Neuronal stem cell (in vitro differentiated cells): ENCODE results near the gene ASXL2. TPM values are rescaled to one million over a fixed set of nuclear protein-coding genes. Genes with fewer than 3 reads are reported as not detected.

Experiments used
- DNase-seq: peaks from one replicate; pipeline ENCODE4 v3.0.0-alpha.2; 2013; ENCODE audit warnings: low spot score
- H2AFZ ChIP-seq: one replicate; pipeline ENCODE4 v1.6.1; 2013; ENCODE audit warnings: mild to moderate bottlenecking, low read length, inconsistent platforms
- H2AK5ac ChIP-seq: 2 replicates; pipeline ENCODE4 v1.6.1; 2013; ENCODE audit warnings: low read depth, mild to moderate bottlenecking, inconsistent platforms, low read length, moderate library complexity, mixed read lengths
- H2BK120ac ChIP-seq: 2 replicates; pipeline ENCODE4 v1.6.1; 2013; ENCODE audit warnings: low read depth, mild to moderate bottlenecking, inconsistent platforms, low read length, moderate library complexity, mixed read lengths
- H2BK12ac ChIP-seq: one replicate; pipeline ENCODE4 v1.6.1; 2013; ENCODE audit warnings: low read length, inconsistent platforms
- H2BK15ac ChIP-seq: 2 replicates; pipeline ENCODE4 v1.6.1; 2013; ENCODE audit warnings: mild to moderate bottlenecking, low read length, inconsistent platforms, mixed read lengths
- H2BK5ac ChIP-seq: one replicate; pipeline ENCODE4 v1.6.1; 2013; ENCODE audit warnings: inconsistent platforms, mild to moderate bottlenecking, low read length, moderate library complexity
- H3K14ac ChIP-seq: one replicate; pipeline ENCODE4 v1.6.1; 2013; ENCODE audit warnings: low read length, inconsistent platforms
- H3K18ac ChIP-seq: 2 replicates; pipeline ENCODE4 v1.6.1; 2013; ENCODE audit warnings: low read length, inconsistent platforms
- H3K23ac ChIP-seq: 2 replicates; pipeline ENCODE4 v1.6.1; 2013; ENCODE audit warnings: low read depth, mild to moderate bottlenecking, mixed read lengths, low read length, inconsistent platforms; ENCODE audit not compliant: poor library complexity
- H3K27ac ChIP-seq: replicated peaks from 3 replicates; pipeline ENCODE4 v1.5.1; 2013; ENCODE audit warnings: low read length, inconsistent platforms
- H3K27me3 ChIP-seq, 3 experiments: 2 replicates each; pipeline ENCODE4 v1.6.1; 2013; ENCODE audit warnings: low read length in 3 of 3, mild to moderate bottlenecking in 2 of 3, inconsistent platforms in 1 of 3, low read depth in 1 of 3, mixed read lengths in 1 of 3, moderate library complexity in 1 of 3; ENCODE audit not compliant: control insufficient read depth in 3 of 3, insufficient read depth in 3 of 3
- H3K36me3 ChIP-seq, 2 donors: replicated peaks in 1 of 2; 2 replicates each; pipeline ENCODE4 v1.6.1; 2013; ENCODE audit warnings: low read length in 2 of 2; ENCODE audit not compliant: control insufficient read depth in 2 of 2, insufficient read depth in 2 of 2
- H3K4ac ChIP-seq: 2 replicates; pipeline ENCODE4 v1.6.1; 2013; ENCODE audit warnings: inconsistent platforms, mild to moderate bottlenecking, low read length, moderate library complexity
- H3K4me1 ChIP-seq, 2 donors: 1 replicate in 1 of 2; 2 replicates in 1 of 2; pipeline ENCODE4 v1.6.1; 2013; ENCODE audit warnings: low read length in 2 of 2, low read depth in 1 of 2; ENCODE audit not compliant: control insufficient read depth in 2 of 2, insufficient read depth in 1 of 2
- H3K4me2 ChIP-seq: one replicate; pipeline ENCODE4 v1.6.1; 2013; ENCODE audit warnings: mild to moderate bottlenecking, low read length, inconsistent platforms; ENCODE audit not compliant: insufficient read depth, poor library complexity, severe bottlenecking
- H3K4me3 ChIP-seq, 2 donors: 2 replicates each; pipeline ENCODE4 v1.5.1; 2013; ENCODE audit warnings: low read length in 2 of 2, mild to moderate bottlenecking in 2 of 2, inconsistent platforms in 1 of 2, moderate library complexity in 1 of 2
- H3K79me1 ChIP-seq: one replicate; pipeline ENCODE4 v1.6.1; 2013; ENCODE audit warnings: low read depth, mild to moderate bottlenecking, inconsistent platforms, low read length, moderate library complexity
- H3K9ac ChIP-seq: one replicate; pipeline ENCODE4 v1.6.1; 2013; ENCODE audit warnings: mild to moderate bottlenecking, low read depth, low read length, inconsistent platforms; ENCODE audit not compliant: poor library complexity
- H3K9me3 ChIP-seq, 2 donors: replicated peaks in 1 of 2; 2 replicates each; pipeline versions ENCODE3 to v1.6.1; 2013; ENCODE audit warnings: low read length in 2 of 2, mild to moderate bottlenecking in 2 of 2, inconsistent platforms in 1 of 2, low read depth in 1 of 2, mixed read lengths in 1 of 2, moderate library complexity in 1 of 2; ENCODE audit not compliant: control insufficient read depth in 2 of 2, insufficient read depth in 1 of 2
- H4K8ac ChIP-seq: one replicate; pipeline ENCODE4 v1.6.1; 2013; ENCODE audit warnings: low read depth, mild to moderate bottlenecking, inconsistent platforms, low read length, moderate library complexity
- H4K91ac ChIP-seq: one replicate; pipeline ENCODE4 v1.6.1; 2013; ENCODE audit warnings: low read length, low read depth, mild to moderate bottlenecking, inconsistent platforms; ENCODE audit not compliant: poor library complexity
- WGBS, 2 donors: extraction: QIAGEN DNeasy Blood & Tissue Kit; methylation state at CpG; one replicate each; pipeline ENCODE4 v1.1.7; 2013; ENCODE audit warnings: missing lambda C conversion rate in 2 of 2, mixed read lengths in 1 of 2; ENCODE audit not compliant: insufficient read length in 2 of 2, insufficient replicate concordance in 1 of 2; ENCODE audit errors: extremely low coverage in 2 of 2; 5-methylcytosine and 5-hydroxymethylcytosine counted together
- small RNA-seq: library from polyadenylated mRNA; stranded (forward); fragments of <200 nt; extraction: miRNeasy Mini kit (QIAGEN cat#:217004); gene quantifications from one replicate; pipeline ENCODE3, GENCODE V24; 2013; ENCODE audit not compliant: insufficient read depth

Gene ASXL2

GRCh38 chr2:25684577-25685473, 193.5 kb downstream of the ASXL2 start:
- Histone ChIP-seq H3K23ac (no peak overlapping the region), H3K27ac (no peak overlapping the region), H2BK120ac (no peak overlapping the region), H2BK12ac (no peak overlapping the region), H3K4me3 (no peak overlapping the region), H2AFZ (no peak overlapping the region), H3K9ac (no peak overlapping the region), H2BK15ac (no peak overlapping the region), H4K8ac (no peak overlapping the region), H3K4me2 (no peak overlapping the region), H2AK5ac (no peak overlapping the region), H3K9me3 (no peaks in the 10 kb centered on the region), H2BK5ac (no peak overlapping the region), H3K4me1 (peaks cover 0 to 5% of the 10 kb centered on the region in 2 donors), H3K27me3 (peaks cover 0 to 8% (median 0%) of the 10 kb centered on the region in 3 experiments), H3K18ac (no peak overlapping the region), H3K14ac (no peak overlapping the region), H4K91ac (no peak overlapping the region), H3K36me3 (no peaks in the 10 kb centered on the region), H3K4ac (no peak overlapping the region), H3K79me1 (no peaks in the 10 kb centered on the region)
- WGBS, 2 donors = no CpG with 5 or more reads among the region's 20 CpGs
- no peak for DNase-seq

Small RNAs within 50 kb of the gene (small RNA-seq; reads per million reads assigned to genes)
- gene NDUFB4P4 (not detected), gene RF00019 (not detected)
